HepG2 (cell line): ENCODE measurements around the gene DNMT3B. TPM values are rescaled to one million over a fixed set of nuclear protein-coding genes. Genes with fewer than 3 reads are reported as not detected.

ENCODE experiments used
- CHD2 ChIP-seq: IDR thresholded peaks from 2 replicates; pipeline ENCODE4 v1.6.1; 2011; ENCODE audit warnings: low read depth, low read length, improper control_type of control experiment
- ETV5 ChIP-seq: IDR thresholded peaks from 2 replicates; pipeline ENCODE4 v1.6.1; 2018; ENCODE audit warnings: missing biosample characterization, missing genetic modification reagents, inconsistent platforms, borderline replicate concordance
- MTF2 ChIP-seq: sonication (generic); formaldehyde crosslinking; IDR thresholded peaks from 2 replicates; pipeline ENCODE4 v1.5.0; 2020; ENCODE audit warnings: missing genetic modification reagents, borderline replicate concordance
- RARA ChIP-seq: IDR thresholded peaks from 2 replicates; pipeline ENCODE4 v1.6.1; 2016; ENCODE audit warnings: missing genetic modification reagents, missing compliant biosample characterization
- ZNF121 ChIP-seq: sonication (generic); formaldehyde crosslinking; IDR thresholded peaks from 2 replicates; pipeline ENCODE4 v1.5.0; 2020; ENCODE audit warnings: mild to moderate bottlenecking, missing genetic modification reagents
- polyA plus RNA-seq, 8 experiments: library from polyadenylated mRNA; depleted of rRNA in 3 of 8; stranded (reverse) in 7 of 8; unstranded in 1 of 8; fragments of >200 nt; fragmentation: Illumina TruSeq in 4 of 8; extraction: Trizol in 4 of 8; gene quantifications; 2 replicates each; pipeline versions ENCODE4 v1.2.1 to v1.2.3, GENCODE V29; 2011 to 2016; ENCODE audit warnings: low read depth in 4 of 8, missing spikeins in 1 of 8, mixed read lengths in 1 of 8; ENCODE audit not compliant: insufficient read depth in 1 of 8
- total RNA-seq, 5 experiments: library from RNA; depleted of rRNA; stranded (reverse); fragments of >200 nt; fragmentation: Illumina TruSeq; extraction: Trizol; gene quantifications; 2 replicates each; pipeline ENCODE4 v1.2.3, GENCODE V29; 2016; ENCODE audit warnings: low read depth in 1 of 5
- TF ChIP-seq, protein P1 (sequence below): IDR thresholded peaks from 2 replicates; pipeline ENCODE4 v1.6.1; 2016
- TF ChIP-seq, protein P2 (sequence below): sonication (generic); formaldehyde crosslinking; IDR thresholded peaks from 2 replicates; pipeline ENCODE4 v1.9.0; 2021; ENCODE audit warnings: missing genetic modification reagents, borderline replicate concordance
- TF ChIP-seq, protein P3 (sequence below): IDR thresholded peaks from 2 replicates; pipeline ENCODE4 v1.6.1; 2016; ENCODE audit warnings: missing genetic modification reagents, missing compliant biosample characterization

The DNMT3B gene
- total and polyA plus RNA-seq, 2 of the 13 experiments (the other 11 are each of a cell fraction or from before 2014, with no cell fraction given): 3.8 to 13.9 TPM

DNA sequence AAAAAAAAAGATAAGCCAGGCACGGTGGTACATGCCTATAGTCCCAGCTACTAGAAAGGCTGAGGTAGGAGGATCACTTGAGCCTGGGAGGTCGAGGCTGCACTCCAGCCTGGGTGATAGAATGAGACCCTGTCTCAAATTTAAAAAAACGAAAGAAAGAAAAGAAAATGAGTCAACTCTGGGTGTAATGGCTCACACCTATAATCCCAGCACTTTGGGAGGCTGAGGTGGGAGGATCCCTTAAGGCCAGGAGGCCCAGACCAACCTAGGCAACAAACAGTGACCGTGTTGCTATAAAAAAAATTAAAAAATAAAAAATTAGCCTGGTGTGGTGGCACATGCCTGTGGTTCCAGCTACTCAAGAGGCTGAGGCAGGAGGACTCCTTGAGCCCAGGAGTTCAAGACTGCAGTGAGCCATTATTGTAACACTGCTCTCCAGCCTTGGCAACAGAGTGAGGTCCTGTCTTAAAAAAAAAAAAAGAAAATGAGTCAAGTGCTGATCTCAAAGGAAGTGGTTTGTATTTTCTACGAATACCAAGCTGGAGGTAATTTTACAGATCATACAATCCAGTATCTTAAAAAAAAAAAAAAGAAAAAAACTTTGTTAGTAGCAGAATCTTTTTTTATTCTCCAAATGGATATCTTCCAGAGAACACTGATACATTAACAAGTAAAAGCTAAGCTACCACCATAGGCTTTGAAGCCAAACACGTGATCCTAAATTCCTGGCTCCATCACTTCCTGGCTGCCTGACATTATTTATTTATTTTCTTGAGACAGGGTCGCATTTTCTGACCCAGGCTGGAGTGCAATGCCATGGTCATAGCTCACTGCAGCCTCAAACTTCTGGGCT lies 24.6 kb upstream of the DNMT3B start (continued):
- TF ChIP-seq, protein P1, sequence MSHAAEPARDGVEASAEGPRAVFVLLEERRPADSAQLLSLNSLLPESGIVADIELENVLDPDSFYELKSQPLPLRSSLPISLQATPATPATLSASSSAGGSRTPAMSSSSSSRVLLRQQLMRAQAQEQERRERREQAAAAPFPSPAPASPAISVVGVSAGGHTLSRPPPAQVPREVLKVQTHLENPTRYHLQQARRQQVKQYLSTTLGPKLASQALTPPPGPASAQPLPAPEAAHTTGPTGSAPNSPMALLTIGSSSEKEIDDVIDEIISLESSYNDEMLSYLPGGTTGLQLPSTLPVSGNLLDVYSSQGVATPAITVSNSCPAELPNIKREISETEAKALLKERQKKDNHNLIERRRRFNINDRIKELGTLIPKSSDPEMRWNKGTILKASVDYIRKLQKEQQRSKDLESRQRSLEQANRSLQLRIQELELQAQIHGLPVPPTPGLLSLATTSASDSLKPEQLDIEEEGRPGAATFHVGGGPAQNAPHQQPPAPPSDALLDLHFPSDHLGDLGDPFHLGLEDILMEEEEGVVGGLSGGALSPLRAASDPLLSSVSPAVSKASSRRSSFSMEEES (CRISPR knock-in tag): peak; percentile 51; the same call in 1 of the 2 replicates
- TF ChIP-seq RARA (CRISPR knock-in tag) (peak; percentile 48), MTF2 (CRISPR knock-in tag) (no peak), ZNF121 (CRISPR knock-in tag) (peak; percentile 32; the same call in 1 of the 2 replicates), ETV5 (CRISPR knock-in tag) (peak; percentile 35; the same call in 1 of the 2 replicates), CHD2 (no peak)
- TF ChIP-seq, protein P2, sequence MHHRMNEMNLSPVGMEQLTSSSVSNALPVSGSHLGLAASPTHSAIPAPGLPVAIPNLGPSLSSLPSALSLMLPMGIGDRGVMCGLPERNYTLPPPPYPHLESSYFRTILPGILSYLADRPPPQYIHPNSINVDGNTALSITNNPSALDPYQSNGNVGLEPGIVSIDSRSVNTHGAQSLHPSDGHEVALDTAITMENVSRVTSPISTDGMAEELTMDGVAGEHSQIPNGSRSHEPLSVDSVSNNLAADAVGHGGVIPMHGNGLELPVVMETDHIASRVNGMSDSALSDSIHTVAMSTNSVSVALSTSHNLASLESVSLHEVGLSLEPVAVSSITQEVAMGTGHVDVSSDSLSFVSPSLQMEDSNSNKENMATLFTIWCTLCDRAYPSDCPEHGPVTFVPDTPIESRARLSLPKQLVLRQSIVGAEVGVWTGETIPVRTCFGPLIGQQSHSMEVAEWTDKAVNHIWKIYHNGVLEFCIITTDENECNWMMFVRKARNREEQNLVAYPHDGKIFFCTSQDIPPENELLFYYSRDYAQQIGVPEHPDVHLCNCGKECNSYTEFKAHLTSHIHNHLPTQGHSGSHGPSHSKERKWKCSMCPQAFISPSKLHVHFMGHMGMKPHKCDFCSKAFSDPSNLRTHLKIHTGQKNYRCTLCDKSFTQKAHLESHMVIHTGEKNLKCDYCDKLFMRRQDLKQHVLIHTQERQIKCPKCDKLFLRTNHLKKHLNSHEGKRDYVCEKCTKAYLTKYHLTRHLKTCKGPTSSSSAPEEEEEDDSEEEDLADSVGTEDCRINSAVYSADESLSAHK (CRISPR knock-in tag): no peak
- TF ChIP-seq, protein P3, sequence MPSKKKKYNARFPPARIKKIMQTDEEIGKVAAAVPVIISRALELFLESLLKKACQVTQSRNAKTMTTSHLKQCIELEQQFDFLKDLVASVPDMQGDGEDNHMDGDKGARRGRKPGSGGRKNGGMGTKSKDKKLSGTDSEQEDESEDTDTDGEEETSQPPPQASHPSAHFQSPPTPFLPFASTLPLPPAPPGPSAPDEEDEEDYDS: no peak
